ENCODE results near the gene PTDSS2. TPM values are rescaled to one million over a fixed set of nuclear protein-coding genes. Genes with fewer than 3 reads are reported as not detected.

The PTDSS2 gene
- total and polyA plus RNA-seq, 2 of the 13 experiments (the other 11 are each of a cell fraction or from before 2014, with no cell fraction given) = 21.7 to 26.4 TPM

- TF ChIP-seq THAP9 (CRISPR knock-in tag; IDR thresholded peaks at IDR 0.05; ENCODE audit: borderline replicate concordance) (no peak; the same call in 1 of the 2 replicates), MXD3 (CRISPR knock-in tag; IDR thresholded peaks at IDR 0.05) (peak; percentile 62; the same call in 1 of the 2 replicates), ZNF235 (CRISPR knock-in tag; IDR thresholded peaks at IDR 0.05; ENCODE audit: borderline replicate concordance) (no peak), KAT8 (CRISPR knock-in tag; IDR thresholded peaks at IDR 0.05) (peak; percentile 23; the same call in 1 of the 2 replicates), PAWR (CRISPR knock-in tag; IDR thresholded peaks at IDR 0.05; ENCODE audit: borderline replicate concordance) (no peak), THAP7 (CRISPR knock-in tag; IDR thresholded peaks at IDR 0.05) (no peak; the same call in 1 of the 2 replicates), PRDM15 (CRISPR knock-in tag; IDR thresholded peaks at IDR 0.05) (no peak), LRRFIP1 (CRISPR knock-in tag; conservative IDR thresholded peaks at IDR 0.05) (no peak), ELK4 (CRISPR knock-in tag; IDR thresholded peaks at IDR 0.05; ENCODE audit: borderline replicate concordance) (no peak), CBX2 (IDR thresholded peaks at IDR 0.05; ENCODE audit: low read depth, low read length) (no peak), CBX2 (CRISPR knock-in tag; IDR thresholded peaks at IDR 0.05; ENCODE audit: low read depth) (no peak), SRSF4 (IDR thresholded peaks at IDR 0.05; ENCODE audit: low read depth, low read length, poor library complexity, severe bottlenecking) (no peak), MAX (IDR thresholded peaks at IDR 0.05) (peak; percentile 75), ZNF772 (CRISPR knock-in tag; IDR thresholded peaks at IDR 0.05) (peak; percentile 72), ZNF274 (CRISPR knock-in tag; IDR thresholded peaks at IDR 0.05) (no peak)
Measured at GRCh38 chr11:409600-410483, 40.2 kb upstream of the PTDSS2 start (continued).
